GM18517 (cell line): ENCODE results near the gene CYP2C9.

Experiments used
- ATAC-seq: cut with Tn5 transposase; IDR thresholded peaks from one replicate; pipeline ENCODE4 v1.9.1; 2021; ENCODE audit warnings: mild to moderate bottlenecking, moderate library complexity; ENCODE audit not compliant: unreplicated experiment

The CYP2C9 gene

DNA sequence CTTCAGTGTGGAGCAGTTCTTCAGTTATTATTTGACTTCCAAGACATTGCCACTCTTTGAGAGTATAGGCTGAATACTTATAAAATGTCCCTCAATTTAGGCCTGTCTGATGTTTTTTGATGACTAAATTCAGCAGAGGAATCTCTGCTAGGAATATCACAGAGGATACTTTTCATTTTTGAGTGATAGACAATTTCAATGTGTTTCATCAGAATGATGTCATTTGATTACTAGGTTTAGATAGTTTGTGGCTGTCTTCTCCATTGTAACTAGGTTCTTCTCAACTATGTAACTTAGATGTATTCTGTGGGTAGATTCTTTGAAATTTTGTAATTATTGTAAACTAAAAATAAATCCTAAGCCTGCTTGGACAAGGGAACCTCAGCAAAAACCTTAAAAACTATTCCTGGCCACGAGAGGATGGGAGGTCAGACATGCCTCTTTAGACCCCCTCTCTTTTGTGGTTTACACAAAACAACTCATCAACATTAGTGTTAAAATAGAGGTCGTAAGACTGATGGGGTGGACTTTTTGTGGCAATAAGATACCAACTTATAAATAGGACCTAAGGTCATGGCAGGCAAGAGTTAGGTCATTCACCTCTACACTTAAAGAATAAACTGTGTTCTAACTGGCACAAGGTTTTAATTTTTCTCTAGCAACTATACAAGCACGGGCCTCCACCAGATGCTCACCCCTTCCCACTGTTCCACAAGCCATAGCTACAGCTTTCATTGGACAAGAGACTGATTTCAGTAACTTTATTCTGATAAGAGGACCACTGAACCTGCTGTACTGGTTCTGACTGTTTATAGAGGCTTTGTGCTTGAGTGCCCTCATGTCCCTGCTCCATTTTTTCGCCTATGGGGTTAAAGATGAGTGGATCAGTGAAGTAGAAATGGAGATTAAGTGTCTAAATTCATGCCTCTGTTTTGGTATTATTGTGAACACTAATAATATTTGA lies 97.2 kb downstream of the CYP2C9 start:
- ATAC-seq, result no peak

DNA sequence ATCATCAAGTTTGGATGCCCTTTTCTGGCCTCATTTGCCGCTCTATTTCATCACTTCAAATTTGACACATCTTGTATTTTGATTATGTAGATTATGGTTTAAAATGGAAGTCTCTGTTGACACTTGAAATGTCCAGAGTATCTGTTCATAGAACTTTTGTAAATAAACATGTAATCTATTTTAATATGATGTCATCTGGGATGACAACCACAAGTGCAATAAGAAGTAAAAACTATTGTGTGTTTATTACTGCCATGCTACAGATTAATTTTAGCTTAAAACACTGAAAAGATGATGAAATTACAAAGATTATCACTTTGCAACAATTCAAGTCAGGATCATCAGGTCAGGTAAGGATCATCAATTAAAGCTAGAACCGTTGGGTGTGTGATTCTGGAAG lies 100.8 kb downstream of the CYP2C9 start:
- no peak for ATAC-seq
